Measurements from ENCODE around the gene MCU. TPM values are rescaled to one million over a fixed set of nuclear protein-coding genes. Genes with fewer than 3 reads are reported as not detected.

MCU gene
- polyA plus RNA-seq, 1 of the 3 experiments (the other 2 are of a cell fraction), result 20.6 TPM

DNA sequence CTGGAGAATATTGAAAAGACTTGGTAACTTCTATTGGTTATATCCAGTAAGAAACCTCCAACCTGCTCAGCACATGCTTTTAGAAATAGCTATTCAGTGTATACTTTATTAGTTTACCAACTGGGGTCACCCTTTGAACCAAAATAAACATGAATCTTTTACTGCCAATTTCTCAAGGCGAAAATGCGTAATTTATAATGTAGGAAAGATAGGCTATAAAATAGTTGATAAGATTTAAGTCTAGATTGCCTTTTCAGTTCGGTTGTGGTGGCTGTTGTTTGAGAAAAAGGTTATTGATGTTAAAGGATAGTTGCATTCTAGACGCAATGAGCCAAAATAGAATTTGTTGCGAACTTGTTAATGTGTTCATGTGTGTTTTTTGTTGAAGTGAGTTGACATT lies 119.0 kb downstream of the MCU start:
- Histone ChIP-seq H3K36me3 (replicated peaks in 1 of 2; ENCODE audit: control insufficient read depth in 1 of 2, insufficient read depth in 2 of 2, low read length in 1 of 2) (no peaks in the 10 kb centered on the region), H3K27ac (ENCODE audit: low read depth in 2 of 2, low read length in 1 of 2) (no peak overlapping the region), H3K79me2 (ENCODE audit: insufficient read depth) (peaks cover 19% of the 10 kb centered on the region; the same call in 1 of the 2 replicates), H3K4me3 (ENCODE audit: low read depth in 2 of 2, low read length in 1 of 2) (no peak overlapping the region), H3K27me3 (ENCODE audit: insufficient read depth) (no peaks in the 10 kb centered on the region), H2AFZ (ENCODE audit: low read depth) (no peak overlapping the region), H3K9me3 (no peaks in the 10 kb centered on the region), H3K4me2 (no peak overlapping the region), H4K20me1 (ENCODE audit: insufficient read depth) (no peaks in the 10 kb centered on the region), H3K9ac (no peak overlapping the region), H3K9me2 (no peaks in the 10 kb centered on the region), H3K4me1 (ENCODE audit: control insufficient read depth in 1 of 2, insufficient read depth in 2 of 2, low read depth in 1 of 2, low read length in 1 of 2) (peaks cover 0 to 14% of the 10 kb centered on the region in 2 experiments; a peak in 1 of 4 replicates), H3F3A (replicated peaks; ENCODE audit: insufficient read depth) (peaks cover 23% of the 10 kb centered on the region)
- DNase-seq, result no peak
- 77% methylated on average over 5 of the region's 5 CpGs for WGBS (ENCODE audit: low lambda C conversion rate)
- no peak for TF ChIP-seq SIN3A (IDR thresholded peaks at IDR 0.05; ENCODE audit: borderline replicate concordance, low read depth, low read length)
- no peak for TF ChIP-seq NFIC (IDR thresholded peaks at IDR 0.05; ENCODE audit: borderline replicate concordance)
- no peak for TF ChIP-seq TEAD4 (IDR thresholded peaks at IDR 0.05; ENCODE audit: borderline replicate concordance, insufficient read depth)
- no peak for TF ChIP-seq MXI1 (IDR thresholded peaks at IDR 0.05; ENCODE audit: low read depth, low read length)
- no peak for TF ChIP-seq GABPA (IDR thresholded peaks at IDR 0.05; ENCODE audit: low read depth)
- no peak for TF ChIP-seq TCF12 (IDR thresholded peaks at IDR 0.05)
- no peak for TF ChIP-seq FOXJ3 (CRISPR knock-in tag; IDR thresholded peaks at IDR 0.05)
- no peak for TF ChIP-seq MEF2A (IDR thresholded peaks at IDR 0.05; ENCODE audit: borderline replicate concordance, low read depth)
- TF ChIP-seq, protein P1, sequence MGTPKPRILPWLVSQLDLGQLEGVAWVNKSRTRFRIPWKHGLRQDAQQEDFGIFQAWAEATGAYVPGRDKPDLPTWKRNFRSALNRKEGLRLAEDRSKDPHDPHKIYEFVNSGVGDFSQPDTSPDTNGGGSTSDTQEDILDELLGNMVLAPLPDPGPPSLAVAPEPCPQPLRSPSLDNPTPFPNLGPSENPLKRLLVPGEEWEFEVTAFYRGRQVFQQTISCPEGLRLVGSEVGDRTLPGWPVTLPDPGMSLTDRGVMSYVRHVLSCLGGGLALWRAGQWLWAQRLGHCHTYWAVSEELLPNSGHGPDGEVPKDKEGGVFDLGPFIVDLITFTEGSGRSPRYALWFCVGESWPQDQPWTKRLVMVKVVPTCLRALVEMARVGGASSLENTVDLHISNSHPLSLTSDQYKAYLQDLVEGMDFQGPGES (IDR thresholded peaks at IDR 0.05; ENCODE audit: low read depth, low read length), result no peak
- ChIA-PET POLR2A (no interaction called here), CTCF (interaction anchor here (1.1 kb wide), 1 partner anchor 447 kb away, joined by 5 read pairs; no protein-coding TSS in a partner anchor)

DNA sequence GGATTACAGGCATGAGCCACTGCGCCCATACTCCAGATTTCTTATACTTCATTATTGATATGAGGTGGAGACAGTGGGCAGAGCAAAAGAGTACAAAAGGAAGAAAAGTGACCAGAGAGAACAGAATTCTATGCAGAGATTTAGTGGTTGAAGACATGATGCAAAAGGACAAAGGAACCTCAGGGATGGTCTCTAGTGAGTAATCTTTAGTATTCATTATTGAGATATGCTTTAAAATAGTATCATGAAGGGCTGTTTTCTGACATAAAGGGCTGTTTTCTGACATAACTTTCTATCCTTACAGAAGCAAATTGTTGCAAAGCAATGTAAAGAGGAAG lies 120.4 kb downstream of the MCU start:
- Histone ChIP-seq H3K27ac (ENCODE audit: low read depth in 2 of 2, low read length in 1 of 2) (peak overlapping the region; percentile 41 to 85; a peak in 3 of 4 replicates), H3K4me3 (ENCODE audit: low read depth in 2 of 2, low read length in 1 of 2) (peak overlapping the region in 1 of 2 experiments; percentile 23; a peak in 1 of 4 replicates), H3K4me2 (peak overlapping the region; percentile 45), H3F3A (replicated peaks; ENCODE audit: insufficient read depth) (peaks cover 23% of the 10 kb centered on the region), H3K9me2 (no peaks in the 10 kb centered on the region), H3K36me3 (replicated peaks in 1 of 2; ENCODE audit: control insufficient read depth in 1 of 2, insufficient read depth in 2 of 2, low read length in 1 of 2) (no peaks in the 10 kb centered on the region), H2AFZ (ENCODE audit: low read depth) (peak overlapping the region; percentile 37; the same call in 1 of the 2 replicates), H3K9me3 (no peaks in the 10 kb centered on the region), H3K27me3 (ENCODE audit: insufficient read depth) (no peaks in the 10 kb centered on the region), H3K79me2 (ENCODE audit: insufficient read depth) (peaks cover 19% of the 10 kb centered on the region; the same call in 1 of the 2 replicates), H4K20me1 (ENCODE audit: insufficient read depth) (no peaks in the 10 kb centered on the region), H3K4me1 (ENCODE audit: control insufficient read depth in 1 of 2, insufficient read depth in 2 of 2, low read depth in 1 of 2, low read length in 1 of 2) (peaks cover 0 to 14% of the 10 kb centered on the region in 2 experiments; a peak in 1 of 4 replicates), H3K9ac (peak overlapping the region; percentile 43; the same call in 1 of the 2 replicates)
- WGBS (ENCODE audit: low lambda C conversion rate), result 93% methylated on average over 1 of the region's 1 CpG
- ChIA-PET CTCF (interaction anchor here (0.6 to 1.1 kb wide), 2 partner anchors 92 to 147 kb away, joined by 3 to 4 read pairs; no protein-coding TSS in a partner anchor), POLR2A (interaction anchor here (1.2 kb wide), 1 partner anchor 22 kb away, joined by 3 read pairs; no protein-coding TSS in a partner anchor)
- TF ChIP-seq EZH2phosphoT487 (IDR thresholded peaks at IDR 0.05; ENCODE audit: borderline replicate concordance, low read depth) (no peak), FOSL2 (IDR thresholded peaks at IDR 0.05; ENCODE audit: borderline replicate concordance, low read depth) (no peak), POLR2AphosphoS5 (IDR thresholded peaks at IDR 0.05; ENCODE audit: low read depth, low read length) (no peak), MXI1 (IDR thresholded peaks at IDR 0.05; ENCODE audit: low read depth, low read length) (no peak), ZBTB33 (IDR thresholded peaks at IDR 0.05; ENCODE audit: borderline replicate concordance, low read depth) (no peak), GATA2 (CRISPR knock-in tag; IDR thresholded peaks at IDR 0.05) (no peak), RXRA (IDR thresholded peaks at IDR 0.05; ENCODE audit: borderline replicate concordance, low read depth) (no peak), FOXM1 (IDR thresholded peaks at IDR 0.05; ENCODE audit: low read depth) (no peak), ELF1 (IDR thresholded peaks at IDR 0.05) (no peak), EP300 (IDR thresholded peaks at IDR 0.05; ENCODE audit: borderline replicate concordance in 1 of 2, low read depth in 1 of 2, low read length in 1 of 2) (no peak)
- TF ChIP-seq, protein P2, sequence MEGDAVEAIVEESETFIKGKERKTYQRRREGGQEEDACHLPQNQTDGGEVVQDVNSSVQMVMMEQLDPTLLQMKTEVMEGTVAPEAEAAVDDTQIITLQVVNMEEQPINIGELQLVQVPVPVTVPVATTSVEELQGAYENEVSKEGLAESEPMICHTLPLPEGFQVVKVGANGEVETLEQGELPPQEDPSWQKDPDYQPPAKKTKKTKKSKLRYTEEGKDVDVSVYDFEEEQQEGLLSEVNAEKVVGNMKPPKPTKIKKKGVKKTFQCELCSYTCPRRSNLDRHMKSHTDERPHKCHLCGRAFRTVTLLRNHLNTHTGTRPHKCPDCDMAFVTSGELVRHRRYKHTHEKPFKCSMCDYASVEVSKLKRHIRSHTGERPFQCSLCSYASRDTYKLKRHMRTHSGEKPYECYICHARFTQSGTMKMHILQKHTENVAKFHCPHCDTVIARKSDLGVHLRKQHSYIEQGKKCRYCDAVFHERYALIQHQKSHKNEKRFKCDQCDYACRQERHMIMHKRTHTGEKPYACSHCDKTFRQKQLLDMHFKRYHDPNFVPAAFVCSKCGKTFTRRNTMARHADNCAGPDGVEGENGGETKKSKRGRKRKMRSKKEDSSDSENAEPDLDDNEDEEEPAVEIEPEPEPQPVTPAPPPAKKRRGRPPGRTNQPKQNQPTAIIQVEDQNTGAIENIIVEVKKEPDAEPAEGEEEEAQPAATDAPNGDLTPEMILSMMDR (IDR thresholded peaks at IDR 0.05), result no peak
- DNase-seq, result no peak

All from SK-N-SH (cell line).